GM21390 (cell line): ENCODE data around the gene CRISPLD2.

Experiments used
- ATAC-seq: cut with Tn5 transposase; IDR thresholded peaks from one replicate; pipeline ENCODE4 v1.9.1; 2021; ENCODE audit not compliant: unreplicated experiment

The CRISPLD2 gene

GRCh38 chr16:84795329-84796053 lies 24.3 kb upstream of the CRISPLD2 start:
- no peak for ATAC-seq

GRCh38 chr16:84800158-84800978 lies 19.4 kb upstream of the CRISPLD2 start:
- ATAC-seq: no peak

- ATAC-seq: no peak
Observed at GRCh38 chr16:84803146-84803545, 16.6 kb upstream of the CRISPLD2 start.

- ATAC-seq: no peak
Observed at GRCh38 chr16:84804326-84804725, 15.5 kb upstream of the CRISPLD2 start.

GRCh38 chr16:84806256-84806889 lies 13.4 kb upstream of the CRISPLD2 start:
- ATAC-seq: no peak

GRCh38 chr16:84806890-84807258 lies 12.9 kb upstream of the CRISPLD2 start:
- no peak for ATAC-seq

- no peak for ATAC-seq
Observed at GRCh38 chr16:84807776-84808175, 12.0 kb upstream of the CRISPLD2 start.

- ATAC-seq: no peak
Observed at GRCh38 chr16:84808826-84809225, 11.0 kb upstream of the CRISPLD2 start.

DNA sequence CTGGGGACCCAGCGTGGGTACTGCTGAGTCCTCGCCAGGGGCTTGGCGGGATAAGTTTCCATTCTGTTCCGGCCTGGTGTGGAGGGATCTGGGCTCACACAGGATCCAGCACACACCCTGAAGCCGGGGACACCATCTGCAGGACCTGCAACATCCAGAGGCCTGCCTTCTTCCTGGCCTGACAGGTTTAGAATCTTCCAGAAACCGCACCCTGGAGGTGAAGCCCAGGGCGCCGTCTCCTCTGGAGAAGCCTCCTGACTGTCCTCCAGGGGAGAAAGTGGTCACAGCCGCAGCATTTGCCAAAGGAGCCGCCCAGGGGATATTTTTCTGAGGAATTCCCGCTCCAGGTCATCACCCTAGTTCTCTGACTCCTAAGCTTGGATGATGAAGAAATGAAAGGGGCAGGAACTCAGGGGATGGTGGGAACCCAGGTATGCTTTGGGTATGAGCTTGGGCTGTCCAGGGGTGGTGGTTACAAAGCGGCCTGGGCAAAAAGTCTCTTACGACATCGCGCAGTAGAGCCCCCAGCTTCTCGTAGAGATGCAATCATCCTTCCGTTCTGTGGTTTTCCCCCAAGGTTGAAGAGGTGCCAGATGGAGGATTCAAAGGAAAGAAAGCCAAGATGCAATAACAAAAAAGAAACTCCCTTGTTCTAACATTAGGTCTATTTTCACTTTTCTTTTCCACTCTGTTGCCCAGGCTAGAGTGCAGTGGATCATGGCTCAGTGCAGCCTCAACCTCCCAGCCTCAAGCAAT lies 9.1 kb upstream of the CRISPLD2 start:
- ATAC-seq: no peak

DNA sequence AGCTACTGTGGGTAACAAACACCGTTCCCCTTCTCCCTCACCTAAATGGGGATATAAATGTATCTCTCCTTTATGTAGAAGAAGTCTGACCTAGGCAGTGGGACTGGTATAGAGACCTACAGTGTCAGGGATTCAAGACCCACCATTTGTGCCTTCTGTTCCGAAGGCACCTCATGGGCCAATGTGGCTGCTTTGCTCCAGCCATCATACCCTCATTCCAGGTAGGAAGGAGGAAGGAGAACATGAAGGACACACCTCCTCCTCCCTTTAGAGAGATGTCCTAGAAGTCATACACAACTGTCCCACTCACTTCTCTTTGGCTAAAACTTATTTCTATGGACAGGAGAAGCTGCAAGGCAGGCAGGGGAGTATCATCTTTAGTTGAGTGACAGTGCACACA lies 8.3 kb upstream of the CRISPLD2 start:
- ATAC-seq: no peak

GRCh38 chr16:84813141-84813934 lies 6.4 kb upstream of the CRISPLD2 start:
- no peak for ATAC-seq

- ATAC-seq: no peak
Observed at GRCh38 chr16:84815462-84815861, 4.3 kb upstream of the CRISPLD2 start.

DNA sequence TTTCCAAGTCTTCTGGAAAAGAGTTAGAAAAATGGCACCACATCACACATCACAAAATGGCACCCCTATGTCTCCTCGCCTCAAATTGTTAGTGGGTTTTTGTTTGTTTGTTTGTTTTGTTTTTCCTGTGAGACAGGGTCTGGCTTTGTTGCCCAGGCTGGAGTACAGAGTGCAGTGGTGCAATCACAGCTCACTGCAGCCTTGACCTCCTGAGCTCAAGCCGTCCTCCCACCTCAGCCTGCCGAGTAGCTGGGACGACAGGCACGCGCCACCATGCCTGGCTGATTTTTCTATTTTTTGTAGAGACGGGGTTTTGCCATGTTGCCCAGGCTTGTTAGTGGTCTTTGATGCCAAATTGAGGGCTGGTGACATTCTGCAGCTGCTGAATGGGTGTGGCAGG lies 3.8 kb upstream of the CRISPLD2 start:
- no peak for ATAC-seq

GRCh38 chr16:84816485-84816884 lies 3.3 kb upstream of the CRISPLD2 start:
- no peak for ATAC-seq

DNA sequence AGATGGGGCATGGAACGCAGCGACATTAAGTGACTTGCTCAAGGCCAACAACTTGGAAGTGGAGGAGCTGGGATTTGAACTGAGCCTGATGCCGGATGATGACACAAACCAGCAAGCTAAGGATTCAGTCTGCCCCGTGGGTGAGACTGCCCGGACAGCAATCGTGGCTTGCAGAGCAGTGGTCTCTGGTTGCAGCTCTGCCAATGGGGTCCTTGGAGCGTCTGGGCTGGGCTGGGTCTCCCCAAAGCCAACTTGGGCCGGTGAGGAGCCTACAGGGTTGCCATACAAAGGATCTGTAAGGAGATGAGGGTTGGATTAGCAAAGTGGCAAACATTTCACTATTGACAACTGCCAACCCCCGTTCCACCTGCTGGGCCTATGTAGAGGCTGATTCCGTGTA lies 2.6 kb upstream of the CRISPLD2 start:
- no peak for ATAC-seq

- ATAC-seq: no peak
Observed at GRCh38 chr16:84817613-84818012, 2.2 kb upstream of the CRISPLD2 start.

DNA sequence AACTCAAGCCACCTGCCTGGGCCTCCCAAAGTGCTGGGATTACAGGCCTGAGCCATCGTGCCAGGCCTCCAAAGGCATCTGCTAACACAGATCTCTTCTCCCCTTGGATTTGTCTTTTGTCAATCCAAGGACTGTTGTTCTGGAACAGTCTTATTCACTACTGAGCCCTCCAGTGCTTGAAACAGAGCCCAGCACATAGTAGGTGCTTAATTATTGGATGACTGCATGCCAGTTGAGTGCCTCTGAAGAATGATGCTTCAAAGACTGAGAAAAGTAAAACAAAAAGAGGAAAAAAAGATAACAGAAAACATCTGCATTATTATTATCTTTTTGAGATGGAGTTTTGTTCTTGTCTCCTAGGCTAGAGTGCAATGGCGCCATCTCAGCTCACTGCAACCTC lies 1.7 kb upstream of the CRISPLD2 start:
- no peak for ATAC-seq

DNA sequence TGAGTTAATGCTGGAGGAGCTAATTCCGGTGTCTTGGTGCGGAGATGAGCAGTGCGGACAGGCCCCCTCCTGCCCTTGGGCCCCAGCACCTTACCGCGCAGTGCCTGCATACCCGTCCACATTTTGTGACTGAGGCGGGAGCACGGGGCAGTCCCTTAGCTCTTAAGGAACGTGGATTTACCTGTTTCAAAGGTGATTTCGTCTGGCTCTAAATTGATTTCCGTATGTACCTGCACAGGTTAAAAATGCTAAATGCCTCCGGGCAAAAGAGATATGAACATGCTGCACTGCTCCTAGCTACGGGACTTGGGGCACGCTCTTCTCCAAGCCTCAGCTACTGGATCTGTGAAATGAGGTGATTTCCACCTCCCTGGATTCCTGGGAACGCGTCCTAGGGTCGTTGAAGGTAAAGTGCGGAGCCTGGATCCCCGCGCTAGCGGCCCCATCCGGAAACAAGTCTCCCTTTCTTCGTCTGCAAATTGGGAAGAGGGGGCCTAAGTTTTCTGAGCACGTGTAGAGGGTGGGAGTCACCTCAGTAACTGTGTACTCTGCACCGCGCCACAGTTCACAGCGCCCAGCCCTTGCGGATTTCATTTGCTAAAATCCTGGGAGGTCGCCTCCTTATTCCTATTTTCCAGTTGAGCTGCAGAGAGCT lies 669 bp upstream of the CRISPLD2 start:
- ATAC-seq: peak; percentile 4

DNA sequence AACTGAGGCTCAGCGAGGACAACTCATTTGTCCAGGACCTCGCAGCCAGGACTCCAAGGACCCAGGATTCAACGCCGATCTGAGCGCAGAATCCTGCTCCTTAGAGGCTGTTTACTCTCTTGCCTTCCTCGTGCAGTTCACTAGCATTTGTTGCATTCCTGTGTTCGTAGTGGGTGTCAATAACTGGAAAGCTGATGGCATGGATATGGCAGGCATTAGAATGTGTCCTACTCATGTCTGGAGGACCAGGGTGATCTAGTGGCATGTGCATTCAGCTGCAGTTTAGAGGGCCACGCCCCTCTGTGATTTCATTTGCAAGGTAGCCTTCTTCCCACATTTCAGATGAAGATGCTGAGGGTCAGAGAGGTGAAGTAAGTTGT lies 510 bp downstream of the CRISPLD2 start:
- no peak for ATAC-seq

DNA sequence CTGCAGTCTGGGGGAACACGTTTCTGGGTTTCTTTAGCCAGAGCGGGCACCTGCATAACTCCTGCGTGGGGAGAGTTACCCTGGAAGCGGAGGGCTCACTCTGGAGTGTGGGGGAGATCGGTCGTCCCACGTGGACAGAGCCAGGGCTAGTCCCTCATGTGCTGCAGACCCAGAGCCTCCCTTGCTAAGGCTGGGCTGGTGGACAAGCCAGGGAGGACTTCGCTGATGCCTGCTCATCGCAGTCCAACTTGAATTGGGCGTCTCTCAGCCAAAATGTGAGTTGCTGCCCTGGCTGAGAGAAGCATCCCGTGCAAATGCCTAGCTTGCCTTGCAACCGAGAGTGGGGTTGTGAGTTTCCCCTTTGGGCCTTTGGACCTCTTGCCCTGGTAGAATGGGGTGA lies 986 bp downstream of the CRISPLD2 start:
- ATAC-seq: no peak
